Measurements from ENCODE around the gene CD180.

- TF ChIP-seq CTCF (IDR thresholded peaks at IDR 0.05; ENCODE audit: low read depth, low read length, poor library complexity, severe bottlenecking) (no peak), EZH2phosphoT487 (IDR thresholded peaks at IDR 0.05; ENCODE audit: borderline replicate concordance, low read length) (no peak)
Measured at GRCh38 chr5:67133217-67133616, 63.4 kb downstream of the CD180 start.

All from DOHH2 (cell line).